CD4-positive, alpha-beta T cell treated with Interleukin-1 beta for 1 hour (primary cell): Measurements from ENCODE around the gene YEATS2.

Experiments
- DNase-seq, 2 donors: peaks; one replicate each; pipeline ENCODE4 v3.0.0-alpha.2; 2020 to 2022

The YEATS2 gene

DNA sequence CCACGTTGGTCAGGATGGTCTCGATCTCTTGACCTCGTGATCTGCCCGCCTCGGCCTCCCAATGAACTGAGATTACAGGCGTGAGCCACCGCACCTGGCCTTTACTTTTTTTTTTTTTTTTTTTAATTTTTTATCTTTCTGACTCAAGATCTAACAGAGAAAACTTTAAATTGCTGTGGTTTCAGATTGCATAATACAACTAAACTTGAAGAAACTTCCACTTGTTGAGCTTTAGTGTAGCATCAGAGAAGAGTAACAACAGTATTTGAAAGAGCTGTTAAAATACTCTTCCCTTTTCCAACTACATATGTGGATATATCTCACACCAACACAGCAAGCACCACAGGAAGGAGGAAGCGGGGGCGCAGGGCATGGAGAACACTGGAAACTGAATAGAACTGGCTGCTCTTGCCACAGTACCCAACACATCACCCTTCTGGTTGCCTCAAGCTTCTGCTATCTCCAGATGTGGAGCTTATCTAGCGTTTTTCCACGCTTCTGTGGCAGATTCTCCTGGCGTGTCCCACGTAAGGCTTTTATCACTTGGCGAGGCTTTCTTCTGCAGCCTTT lies 82.4 kb downstream of the YEATS2 start:
- no peak for DNase-seq

DNA sequence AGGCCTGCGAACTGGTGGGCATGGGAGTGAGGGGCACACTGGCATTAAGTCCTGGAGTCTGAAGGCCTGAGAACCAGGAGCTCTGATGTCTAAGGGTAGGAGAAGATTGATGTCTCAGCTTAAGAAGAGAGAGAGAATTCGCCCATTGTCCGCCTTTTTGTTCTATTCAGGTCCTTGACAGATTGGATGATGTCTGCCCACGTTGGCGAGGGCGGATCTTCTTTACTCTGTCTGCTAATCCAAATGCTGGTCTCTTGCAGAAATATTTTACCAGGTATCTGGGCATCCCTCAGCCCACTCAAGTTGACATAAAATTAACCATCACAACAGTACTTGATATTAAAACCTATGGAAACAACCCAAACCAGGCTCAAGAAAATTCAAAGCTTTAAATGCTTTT lies 83.6 kb downstream of the YEATS2 start:
- no peak for DNase-seq

DNA sequence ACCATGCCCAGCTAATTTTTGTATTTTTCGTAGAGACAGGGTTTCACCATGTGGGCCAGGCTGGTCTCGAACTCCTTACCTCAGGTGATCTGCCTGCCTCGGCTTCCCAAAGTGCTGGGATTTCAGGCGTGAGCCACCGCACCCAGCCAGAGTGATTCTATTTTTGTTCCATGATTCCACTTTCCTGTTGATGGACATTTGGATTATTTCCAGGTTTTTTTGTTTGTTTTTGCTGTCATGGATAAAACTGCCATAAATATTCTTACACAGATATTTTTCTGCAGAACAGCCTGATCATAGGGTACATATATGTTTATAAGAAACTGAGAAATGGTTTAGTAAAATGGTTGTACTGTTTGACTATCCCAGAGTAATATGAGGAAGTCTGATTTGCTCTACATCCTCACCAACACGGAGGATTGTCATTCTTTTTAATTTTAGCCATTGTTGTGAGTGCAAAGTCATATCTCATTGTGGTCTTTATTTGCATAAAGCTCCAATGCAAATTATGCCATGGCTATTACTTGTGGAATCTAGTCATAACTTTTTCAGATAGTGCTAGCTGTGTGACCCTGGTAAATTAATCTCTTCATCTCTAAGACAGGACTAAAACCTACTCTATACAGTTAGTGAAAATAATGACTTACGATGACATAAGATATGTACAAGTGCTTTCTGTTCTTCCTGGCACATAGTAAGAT lies 85.1 kb downstream of the YEATS2 start:
- no peak for DNase-seq

DNA sequence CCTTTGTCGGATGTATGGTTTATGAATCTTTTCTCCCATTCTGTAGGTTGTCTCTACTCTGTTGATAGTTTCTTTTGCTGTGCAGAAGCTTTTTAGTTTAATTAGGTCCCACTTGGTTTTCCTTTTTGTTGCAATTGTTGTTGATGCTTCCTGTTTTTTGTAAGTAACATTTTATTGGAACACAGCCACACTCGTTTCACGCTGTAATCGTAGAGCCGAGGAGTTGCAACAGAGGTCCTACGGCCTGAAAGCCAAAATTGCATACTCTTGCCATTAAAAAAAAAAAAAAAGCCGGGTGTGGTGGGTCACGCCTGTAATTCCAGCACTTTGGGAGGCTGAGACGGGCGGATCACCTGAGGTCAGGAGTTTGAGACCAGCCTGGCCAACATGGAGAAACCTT lies 86.9 kb downstream of the YEATS2 start:
- DNase-seq: peak in 1 of 2 donors; percentile 12

DNA sequence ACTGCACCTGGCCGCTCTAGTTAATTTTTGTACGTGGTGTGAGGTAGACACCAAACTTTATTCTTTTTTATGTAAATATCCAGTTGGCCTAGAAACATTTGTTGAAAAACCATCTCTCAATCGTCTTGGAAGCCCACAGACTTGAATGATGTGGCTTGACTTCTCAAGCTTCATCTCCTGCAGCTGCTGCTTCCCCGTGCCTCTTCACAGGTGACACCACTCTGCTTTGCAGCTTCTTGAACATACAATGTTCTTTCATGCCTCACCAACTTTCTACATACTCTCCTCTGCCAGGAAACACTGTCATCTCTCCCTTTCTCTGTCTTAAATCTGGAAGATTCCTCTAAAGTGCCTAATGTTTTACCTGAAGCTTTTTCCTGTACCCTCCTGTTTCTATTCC lies 92.2 kb downstream of the YEATS2 start:
- DNase-seq: no peak

DNA sequence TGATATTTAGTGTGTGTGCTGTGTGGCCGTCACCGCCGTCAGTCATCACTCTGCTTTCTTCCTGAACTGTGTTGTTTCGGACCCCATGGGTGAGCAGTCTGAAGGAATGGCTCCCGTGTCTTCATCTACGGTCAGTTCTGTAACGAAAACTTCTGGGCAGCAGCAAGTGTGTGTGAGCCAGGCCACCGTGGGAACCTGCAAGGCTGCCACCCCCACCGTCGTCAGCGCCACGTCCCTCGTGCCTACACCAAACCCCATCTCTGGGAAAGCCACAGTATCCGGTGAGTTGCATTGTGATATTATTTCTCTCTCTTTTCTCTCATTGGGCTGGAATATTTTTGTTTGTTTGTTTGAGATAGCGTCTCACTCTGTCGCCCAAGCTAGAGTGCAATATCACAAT lies 93.1 kb downstream of the YEATS2 start:
- DNase-seq: no peak

DNA sequence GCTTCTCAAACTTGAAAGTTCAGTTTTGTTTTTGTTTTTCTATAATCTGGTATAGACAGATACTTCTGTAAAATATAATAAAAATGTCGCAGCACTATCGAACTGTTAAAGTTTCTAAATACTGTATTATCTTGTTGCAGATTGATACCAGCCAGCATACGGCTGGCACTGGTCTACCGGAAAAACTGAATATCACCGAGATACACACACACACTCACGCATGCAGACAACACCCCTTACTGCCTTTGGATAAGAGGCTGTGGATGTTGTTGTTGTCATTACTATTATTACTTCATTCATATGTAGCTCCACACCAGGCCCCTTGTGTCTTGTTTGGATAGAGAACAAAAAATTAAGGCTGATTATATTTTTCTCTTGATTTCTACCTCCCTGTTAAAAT lies 95.4 kb downstream of the YEATS2 start:
- no peak for DNase-seq

DNA sequence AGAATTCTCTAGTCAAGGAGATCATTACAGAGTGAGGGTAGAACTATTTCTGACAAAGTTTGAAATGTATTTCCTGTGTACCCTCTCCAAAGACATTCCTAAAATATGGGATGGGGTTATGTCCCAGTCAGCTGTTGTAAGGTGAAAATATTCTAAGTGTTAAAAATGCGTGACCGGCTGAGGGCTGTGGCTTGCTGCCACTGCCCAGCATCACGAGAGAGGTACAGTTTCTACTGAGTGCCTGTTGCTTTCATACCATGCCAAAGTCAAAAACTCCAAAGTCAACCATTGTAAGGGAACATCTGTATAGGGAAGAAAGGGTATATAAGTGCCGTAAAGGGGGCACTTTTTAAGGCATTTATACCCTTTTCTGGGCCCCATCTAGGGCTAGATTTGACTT lies 96.9 kb downstream of the YEATS2 start:
- no peak for DNase-seq

DNA sequence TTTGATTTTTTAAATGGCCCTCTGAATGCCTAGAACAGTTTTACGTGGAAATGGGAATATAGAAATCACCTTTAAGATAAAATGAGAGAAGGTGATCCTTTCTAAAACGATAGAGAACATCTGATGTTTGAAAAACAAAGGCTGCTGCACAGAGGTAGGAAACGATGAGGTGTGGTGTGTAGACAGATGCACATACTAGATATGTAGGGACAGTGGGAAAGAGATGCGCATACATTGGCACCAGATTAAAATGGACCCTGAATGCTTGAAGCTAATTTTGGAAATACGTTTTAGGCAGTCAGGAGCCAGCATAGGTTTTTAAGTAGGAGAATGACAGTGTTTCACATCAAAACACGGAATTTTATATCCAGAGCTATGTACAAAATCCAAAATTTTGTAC lies 98.8 kb downstream of the YEATS2 start:
- no peak for DNase-seq

DNA sequence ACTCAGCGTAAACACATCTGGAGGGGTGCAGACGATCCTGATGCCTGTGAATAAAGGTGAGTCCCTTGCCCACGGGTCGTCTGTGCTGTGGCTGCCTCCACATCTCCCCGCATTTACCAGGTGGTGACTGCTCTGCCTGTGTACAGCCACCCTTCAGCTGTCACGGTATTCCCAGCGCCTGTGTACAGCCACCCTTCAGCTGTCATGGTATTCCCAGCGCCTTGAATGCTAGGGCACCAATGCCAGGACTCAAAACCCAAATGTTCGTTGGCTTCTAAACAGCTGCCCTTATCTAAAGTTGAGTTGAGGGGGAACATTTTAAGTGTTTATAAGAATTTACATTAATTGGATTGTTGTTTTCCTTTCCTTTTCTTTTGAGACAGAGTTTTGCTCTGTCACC lies 100.4 kb downstream of the YEATS2 start:
- DNase-seq: no peak

DNA sequence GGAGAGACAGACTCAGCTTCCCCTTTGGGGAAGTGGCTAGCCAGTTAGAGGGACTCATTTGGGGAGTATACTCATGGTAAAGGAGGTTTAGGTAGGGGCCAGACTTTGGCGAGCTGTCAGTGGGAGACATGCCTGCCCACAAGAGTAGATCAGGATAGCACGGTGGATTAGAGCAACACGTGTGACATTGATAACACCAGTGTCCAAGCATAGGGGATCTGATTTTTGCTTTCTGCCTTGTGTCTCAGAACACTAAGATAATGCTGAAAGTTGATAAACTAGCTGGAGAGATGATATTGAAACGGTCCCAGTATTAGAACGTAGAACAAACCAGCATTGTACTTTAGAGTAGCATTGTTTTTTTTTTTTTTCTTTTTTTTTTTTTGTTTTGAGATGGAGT lies 101.9 kb downstream of the YEATS2 start:
- DNase-seq: no peak

DNA sequence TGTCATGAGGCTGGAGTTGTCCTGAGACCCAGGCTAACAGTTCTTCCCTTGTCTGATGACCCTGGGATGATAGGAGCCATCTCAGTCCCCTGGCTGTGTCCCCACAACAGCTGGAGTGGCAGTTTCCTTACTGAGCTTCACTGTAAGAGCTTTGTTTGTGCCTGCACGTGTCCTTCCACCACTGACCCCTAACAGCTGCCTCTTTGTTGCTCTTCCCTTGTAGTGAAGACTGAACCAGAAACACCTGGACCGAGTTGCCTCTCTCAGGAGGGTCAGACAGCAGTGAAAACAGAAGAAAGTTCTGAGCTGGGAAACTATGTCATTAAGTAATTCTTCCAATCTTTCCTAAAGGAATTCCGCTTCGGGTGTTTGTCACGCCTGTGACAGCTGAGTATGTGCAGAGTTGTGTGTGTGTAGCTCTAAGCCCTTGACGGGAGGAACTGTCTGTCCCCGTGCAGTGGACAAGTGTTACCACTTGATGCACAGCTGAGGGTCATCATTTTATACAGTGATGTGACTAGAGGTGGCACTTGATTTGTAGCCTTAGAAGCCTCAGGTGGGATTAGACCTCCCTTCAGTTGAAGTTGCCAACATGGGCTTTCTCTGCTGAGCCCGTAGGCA lies 102.8 kb downstream of the YEATS2 start:
- DNase-seq: no peak

DNA sequence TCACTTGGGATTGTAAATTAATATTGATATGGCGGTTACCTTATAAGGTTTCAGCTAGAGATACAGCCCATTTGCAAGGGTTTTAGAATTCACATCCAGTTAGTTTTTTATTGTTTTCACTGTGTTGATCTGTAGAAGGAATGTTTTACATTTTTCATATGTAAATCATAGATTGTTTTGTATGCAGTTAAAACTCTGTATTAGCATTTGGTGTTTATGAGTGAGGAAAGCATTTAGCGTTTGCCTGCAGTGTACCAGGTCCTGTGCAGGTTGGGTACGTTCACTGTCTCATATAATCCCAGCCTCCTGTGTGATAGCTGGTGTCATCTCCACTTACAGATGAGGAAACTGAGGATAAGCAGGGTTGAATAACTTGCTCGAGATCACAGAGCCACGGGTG lies 104.0 kb downstream of the YEATS2 start:
- no peak for DNase-seq

DNA sequence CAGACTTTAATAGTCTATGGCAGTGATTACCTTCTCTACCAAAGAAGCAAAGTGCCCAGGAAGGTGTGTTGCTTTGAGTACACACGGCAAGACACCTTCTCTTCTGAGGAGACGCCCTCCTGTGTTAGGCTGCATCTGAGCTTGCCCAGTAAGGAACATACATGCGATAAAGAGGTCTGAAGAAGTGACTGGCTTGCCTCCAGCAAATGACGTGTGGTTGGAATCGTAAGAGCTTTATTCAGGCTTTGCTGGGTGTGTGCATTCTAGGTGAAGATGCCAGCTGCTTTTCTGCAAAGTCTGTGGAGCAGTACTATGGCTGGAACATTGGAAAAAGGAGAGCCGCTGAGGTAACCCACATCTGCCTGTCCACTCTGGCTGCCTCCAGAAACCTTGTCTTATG lies 105.4 kb downstream of the YEATS2 start:
- DNase-seq: no peak

DNA sequence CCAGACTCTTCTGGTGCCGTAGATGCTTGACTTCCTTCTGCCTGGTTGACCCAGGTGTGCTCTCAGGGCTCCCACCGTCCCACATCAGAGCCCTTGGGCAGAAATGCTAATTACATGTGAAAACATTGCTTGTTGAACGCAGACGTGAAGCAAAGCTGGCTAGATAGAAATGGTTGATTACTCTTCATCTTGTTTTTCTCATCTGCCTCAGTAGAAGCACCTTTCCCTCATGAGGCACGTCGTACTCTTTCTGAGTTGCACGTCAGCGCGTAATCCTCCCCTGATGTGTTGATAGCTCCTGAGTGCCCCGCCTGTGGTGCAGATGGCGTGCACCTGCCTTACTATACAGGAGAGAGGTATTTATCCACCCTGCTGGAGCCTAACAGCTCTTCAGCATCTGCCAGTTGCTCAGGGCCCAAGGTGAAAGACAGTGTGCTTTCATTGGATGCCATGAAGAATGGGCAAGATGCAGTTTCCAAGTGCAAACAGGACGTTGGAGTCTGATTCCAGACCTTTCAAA lies 109.7 kb downstream of the YEATS2 start:
- no peak for DNase-seq

DNA sequence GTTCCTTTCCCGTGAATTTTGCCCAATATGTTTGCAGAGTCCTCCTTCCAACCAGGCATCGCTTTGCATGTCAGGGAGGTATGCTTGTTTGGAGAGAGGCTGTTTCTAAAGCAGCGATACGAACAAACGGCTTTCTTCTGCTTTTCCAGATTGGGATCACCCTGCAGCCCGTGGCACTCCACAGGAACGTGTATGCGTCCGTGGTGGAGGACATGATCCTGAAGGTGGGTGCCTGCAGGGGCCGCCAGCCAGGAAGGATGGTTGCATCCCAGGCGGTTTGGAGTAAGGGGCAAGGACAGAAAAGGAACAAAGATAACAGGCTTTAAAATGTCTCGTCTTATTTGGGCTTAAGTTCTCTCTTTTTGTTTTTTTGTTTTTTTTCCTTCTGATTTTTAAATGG lies 110.3 kb downstream of the YEATS2 start:
- no peak for DNase-seq

DNA sequence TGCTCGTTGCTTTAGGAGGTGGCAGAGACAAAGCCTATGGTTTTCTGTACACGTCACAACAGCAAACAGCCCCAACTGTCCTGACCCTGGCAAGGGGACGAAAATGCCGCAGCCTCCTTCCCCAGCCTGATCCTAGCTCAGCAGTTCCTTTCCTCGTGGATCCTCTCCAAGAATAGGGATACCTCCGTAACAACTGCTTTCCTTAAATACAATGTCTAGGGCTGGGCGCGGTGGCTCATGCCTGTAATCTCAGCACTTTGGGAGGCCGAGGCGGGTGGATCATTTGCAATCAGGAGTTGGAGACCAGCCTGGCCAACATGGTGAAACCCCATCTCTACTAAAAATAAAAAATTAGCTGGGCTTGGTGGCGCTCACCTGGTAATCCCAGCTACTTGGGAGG lies 110.8 kb downstream of the YEATS2 start:
- DNase-seq: no peak

DNA sequence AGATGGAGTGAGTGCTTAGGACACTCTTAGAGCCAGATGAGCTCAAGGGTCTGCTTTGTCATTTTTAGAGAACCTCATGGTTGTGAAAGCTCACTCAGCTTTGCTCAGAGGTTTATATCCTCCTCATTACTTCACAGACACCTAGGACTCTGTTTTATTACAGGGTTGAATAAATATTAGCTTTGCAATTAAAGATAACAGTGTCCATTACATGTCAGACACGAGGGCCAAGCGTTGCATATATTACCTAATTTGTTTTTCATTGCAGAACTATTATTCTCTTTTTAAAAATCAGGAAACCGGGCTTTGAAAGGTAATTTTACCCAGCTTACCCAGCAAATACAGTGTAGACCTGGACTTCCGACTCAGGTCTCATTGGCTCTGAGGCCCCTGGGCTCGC lies 111.7 kb downstream of the YEATS2 start:
- DNase-seq: no peak

DNA sequence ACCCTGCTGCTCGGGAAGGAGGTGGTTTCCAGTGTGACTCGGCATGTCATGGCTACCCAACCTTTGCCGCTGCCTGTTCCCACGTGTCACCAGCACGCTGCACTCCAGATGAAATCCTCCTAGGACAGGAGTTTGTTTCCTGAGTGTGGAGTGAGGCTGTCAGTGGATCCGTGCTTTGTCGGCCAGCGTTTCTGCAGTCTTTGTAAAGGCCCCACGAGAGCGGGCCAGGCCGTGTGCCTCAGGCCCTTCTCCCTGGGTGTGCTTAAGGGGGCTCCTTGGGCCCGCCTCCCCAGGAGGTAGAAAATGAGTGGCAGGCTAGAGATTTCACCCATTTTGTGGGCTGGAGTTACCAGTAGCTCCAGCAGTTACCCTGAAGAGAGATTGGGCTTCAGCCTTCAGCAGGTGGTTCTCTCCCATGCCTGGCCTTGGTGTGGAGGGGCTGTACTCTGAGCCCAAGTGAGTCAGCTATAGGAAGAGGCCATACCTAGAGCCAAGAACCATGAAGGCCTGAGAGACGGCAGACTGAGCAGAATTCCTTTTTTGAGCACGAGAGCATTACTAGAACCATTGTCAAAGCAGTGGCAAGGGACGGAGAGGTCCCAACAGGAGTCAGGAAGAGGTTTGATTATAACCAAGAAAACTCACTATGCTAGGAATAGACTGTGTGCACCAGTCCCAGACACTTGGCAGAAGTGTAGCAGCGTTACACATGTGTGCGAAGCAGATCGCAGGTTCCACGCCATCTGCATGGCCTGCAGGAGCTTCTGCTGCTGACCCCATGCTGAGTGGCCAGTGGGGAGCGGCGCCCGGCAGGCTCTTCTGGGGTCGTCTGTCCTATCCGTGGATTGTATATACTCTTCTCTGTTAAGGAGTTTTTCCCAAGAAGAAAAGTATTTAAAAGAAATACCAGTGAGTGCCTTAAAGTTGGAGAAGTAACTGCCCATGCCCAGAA lies 113.3 kb downstream of the YEATS2 start:
- no peak for DNase-seq

DNA sequence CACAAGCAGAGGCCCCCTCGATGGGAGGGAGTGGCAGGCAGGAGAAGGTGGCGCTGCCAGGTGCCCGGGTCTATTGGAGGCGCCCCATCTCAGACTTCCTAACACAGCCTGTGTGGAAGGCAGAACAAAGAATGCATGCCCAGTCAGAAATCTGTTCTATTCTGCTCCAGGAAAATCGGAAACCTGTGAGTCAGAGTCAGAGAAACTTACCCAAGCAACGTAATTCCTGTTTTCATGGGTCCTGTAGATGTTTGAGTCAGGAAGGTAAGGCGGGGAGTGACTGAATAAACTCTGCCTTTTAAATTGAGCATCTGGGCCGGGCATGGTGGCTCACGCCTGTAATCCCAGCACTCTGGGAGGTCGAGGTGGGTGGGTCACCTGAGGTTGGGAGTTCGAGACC lies 114.0 kb downstream of the YEATS2 start:
- DNase-seq: no peak

DNA sequence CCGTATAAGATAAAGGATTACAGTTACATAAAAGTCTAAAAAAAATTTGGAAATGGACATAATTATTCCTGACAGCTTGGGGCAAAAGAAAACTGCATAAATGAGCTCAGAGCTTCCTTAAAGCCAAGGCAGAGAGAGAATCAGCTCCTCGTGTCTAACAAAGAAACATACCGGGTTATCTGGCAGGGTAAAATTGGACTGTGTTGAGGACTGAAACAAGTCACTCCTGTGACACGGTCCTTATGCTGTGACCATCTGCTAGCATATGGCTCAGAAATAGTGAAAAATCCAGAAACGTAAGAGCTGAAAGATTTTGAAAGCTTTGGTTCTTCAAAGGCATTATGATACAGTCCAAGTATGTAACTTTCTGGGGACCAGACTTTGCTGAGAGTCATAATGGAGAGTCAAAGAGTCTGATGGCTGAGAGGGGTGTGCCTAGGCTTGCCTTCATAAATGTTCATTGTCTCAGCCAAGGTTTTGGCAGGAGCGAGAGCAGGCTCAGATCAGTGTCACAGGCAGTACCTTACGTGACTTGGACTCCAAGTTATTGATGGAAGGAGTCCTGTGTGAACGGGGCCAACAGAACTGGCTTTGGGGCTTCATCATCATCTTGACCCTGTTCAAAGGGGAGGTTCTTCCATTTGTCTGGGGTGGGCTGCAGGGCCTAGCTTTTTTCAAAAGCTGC lies 115.3 kb downstream of the YEATS2 start:
- no peak for DNase-seq

DNA sequence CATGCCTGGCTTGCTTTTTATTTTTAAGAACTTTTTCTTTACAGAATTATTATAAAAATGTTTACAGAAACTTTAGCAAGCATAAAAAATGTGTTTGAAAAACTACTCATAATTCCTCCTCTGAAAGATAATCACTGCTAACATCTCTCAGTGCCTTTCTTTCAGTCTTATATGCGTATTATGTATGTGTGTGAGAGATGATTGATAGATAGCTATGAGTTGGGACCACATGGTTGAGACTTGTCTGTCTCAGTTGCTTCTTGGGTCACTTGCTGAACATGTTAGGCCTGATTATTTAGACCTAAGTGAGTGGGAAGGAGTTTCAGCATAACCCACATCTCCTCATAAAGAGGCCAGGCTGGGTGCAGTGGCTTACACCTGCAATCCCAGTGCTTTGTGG lies 116.6 kb downstream of the YEATS2 start:
- no peak for DNase-seq

DNA sequence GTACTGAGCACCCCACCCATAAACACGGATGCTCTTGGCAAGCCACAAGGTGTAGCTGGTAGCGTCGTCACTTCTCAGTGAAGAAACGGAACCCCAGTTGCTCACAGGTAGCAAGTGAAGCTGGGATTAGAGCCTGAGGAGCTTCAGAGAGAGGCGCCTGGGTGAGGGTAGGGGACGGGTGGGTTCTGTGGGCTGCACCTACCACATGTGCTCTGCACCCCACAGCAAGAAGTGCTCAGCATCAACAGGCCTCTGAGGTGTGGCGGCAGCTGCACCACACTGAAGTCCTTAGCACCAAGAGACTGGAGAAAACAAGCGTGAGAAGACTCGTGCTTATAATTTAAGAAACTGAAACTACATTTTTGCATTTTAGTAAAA lies 118.0 kb downstream of the YEATS2 start:
- DNase-seq: peak in 1 of 2 donors; percentile 27
